Measurements from ENCODE around the gene INPP5D. TPM values are rescaled to one million over a fixed set of nuclear protein-coding genes. Genes with fewer than 3 reads are reported as not detected.

The INPP5D gene
- total RNA-seq, 1 donor from 2014 or later = 8.9 TPM

- Mint-ChIP-seq H3K4me3 (no peak overlapping the region), H3K9me3 (no peaks in the 10 kb centered on the region), H3K27me3 (ENCODE audit: low read depth) (peaks cover 3% of the 10 kb centered on the region), H3K36me3 (no peaks in the 10 kb centered on the region), H3K27ac (no peak overlapping the region), H3K4me1 (no peaks in the 10 kb centered on the region)
- DNase-seq (ENCODE audit: low spot score in 2 of 2, unreplicated experiment in 2 of 2) = no peak
- TF ChIP-seq CTCF (IDR thresholded peaks at IDR 0.05; ENCODE audit: unreplicated experiment) = no peak
Observed at GRCh38 chr2:233081731-233082221, 21.6 kb downstream of the INPP5D start.

- DNase-seq (ENCODE audit: low spot score in 2 of 2, unreplicated experiment in 2 of 2) = no peak
- H3K4me1 Mint-ChIP-seq = no peaks in the 10 kb centered on the region
- no peaks in the 10 kb centered on the region for H3K9me3 Mint-ChIP-seq
- peaks cover 3% of the 10 kb centered on the region for H3K27me3 Mint-ChIP-seq (ENCODE audit: low read depth)
- H3K36me3 Mint-ChIP-seq = no peaks in the 10 kb centered on the region
- no peak overlapping the region for H3K27ac Mint-ChIP-seq
- TF ChIP-seq CTCF (IDR thresholded peaks at IDR 0.05; ENCODE audit: unreplicated experiment) = no peak
- H3K4me3 Mint-ChIP-seq = no peak overlapping the region
Observed at GRCh38 chr2:233082222-233082930, 22.2 kb downstream of the INPP5D start.

- no peak for DNase-seq (ENCODE audit: low spot score in 2 of 2, unreplicated experiment in 2 of 2)
- H3K4me1 Mint-ChIP-seq = no peaks in the 10 kb centered on the region
- H3K9me3 Mint-ChIP-seq = no peaks in the 10 kb centered on the region
- TF ChIP-seq CTCF (IDR thresholded peaks at IDR 0.05; ENCODE audit: unreplicated experiment) = no peak
- peaks cover 3% of the 10 kb centered on the region for H3K27me3 Mint-ChIP-seq (ENCODE audit: low read depth)
- no peaks in the 10 kb centered on the region for H3K36me3 Mint-ChIP-seq
- H3K4me3 Mint-ChIP-seq = no peak overlapping the region
- no peak overlapping the region for H3K27ac Mint-ChIP-seq
Observed at GRCh38 chr2:233082931-233083755, 23.0 kb downstream of the INPP5D start.

- Mint-ChIP-seq H3K27ac (no peak overlapping the region), H3K9me3 (no peaks in the 10 kb centered on the region), H3K4me3 (no peak overlapping the region), H3K36me3 (no peaks in the 10 kb centered on the region), H3K4me1 (no peaks in the 10 kb centered on the region), H3K27me3 (ENCODE audit: low read depth) (peaks cover 3% of the 10 kb centered on the region)
- TF ChIP-seq CTCF (IDR thresholded peaks at IDR 0.05; ENCODE audit: unreplicated experiment) = no peak
- no peak for DNase-seq (ENCODE audit: low spot score in 2 of 2, unreplicated experiment in 2 of 2)
Observed at GRCh38 chr2:233083782-233084181, 23.6 kb downstream of the INPP5D start.

- H3K4me1 Mint-ChIP-seq = no peaks in the 10 kb centered on the region
- TF ChIP-seq CTCF (IDR thresholded peaks at IDR 0.05; ENCODE audit: unreplicated experiment) = no peak
- H3K36me3 Mint-ChIP-seq = no peaks in the 10 kb centered on the region
- H3K4me3 Mint-ChIP-seq = no peak overlapping the region
- DNase-seq (ENCODE audit: low spot score in 2 of 2, unreplicated experiment in 2 of 2) = no peak
- no peak overlapping the region for H3K27ac Mint-ChIP-seq
- H3K9me3 Mint-ChIP-seq = no peaks in the 10 kb centered on the region
- peaks cover 3% of the 10 kb centered on the region for H3K27me3 Mint-ChIP-seq (ENCODE audit: low read depth)
Observed at GRCh38 chr2:233084488-233084887, 24.3 kb downstream of the INPP5D start.
